HG03565 (cell line): Measurements from ENCODE around the gene TNK1.
A peak's percentile ranks its signal among the peaks of the same experiment; 100 is the strongest.

Source experiments
- ATAC-seq: cut with Tn5 transposase; IDR thresholded peaks from one replicate; pipeline ENCODE4 v1.9.1; 2021; ENCODE audit warnings: mild to moderate bottlenecking, moderate library complexity; ENCODE audit not compliant: unreplicated experiment

The TNK1 gene

DNA sequence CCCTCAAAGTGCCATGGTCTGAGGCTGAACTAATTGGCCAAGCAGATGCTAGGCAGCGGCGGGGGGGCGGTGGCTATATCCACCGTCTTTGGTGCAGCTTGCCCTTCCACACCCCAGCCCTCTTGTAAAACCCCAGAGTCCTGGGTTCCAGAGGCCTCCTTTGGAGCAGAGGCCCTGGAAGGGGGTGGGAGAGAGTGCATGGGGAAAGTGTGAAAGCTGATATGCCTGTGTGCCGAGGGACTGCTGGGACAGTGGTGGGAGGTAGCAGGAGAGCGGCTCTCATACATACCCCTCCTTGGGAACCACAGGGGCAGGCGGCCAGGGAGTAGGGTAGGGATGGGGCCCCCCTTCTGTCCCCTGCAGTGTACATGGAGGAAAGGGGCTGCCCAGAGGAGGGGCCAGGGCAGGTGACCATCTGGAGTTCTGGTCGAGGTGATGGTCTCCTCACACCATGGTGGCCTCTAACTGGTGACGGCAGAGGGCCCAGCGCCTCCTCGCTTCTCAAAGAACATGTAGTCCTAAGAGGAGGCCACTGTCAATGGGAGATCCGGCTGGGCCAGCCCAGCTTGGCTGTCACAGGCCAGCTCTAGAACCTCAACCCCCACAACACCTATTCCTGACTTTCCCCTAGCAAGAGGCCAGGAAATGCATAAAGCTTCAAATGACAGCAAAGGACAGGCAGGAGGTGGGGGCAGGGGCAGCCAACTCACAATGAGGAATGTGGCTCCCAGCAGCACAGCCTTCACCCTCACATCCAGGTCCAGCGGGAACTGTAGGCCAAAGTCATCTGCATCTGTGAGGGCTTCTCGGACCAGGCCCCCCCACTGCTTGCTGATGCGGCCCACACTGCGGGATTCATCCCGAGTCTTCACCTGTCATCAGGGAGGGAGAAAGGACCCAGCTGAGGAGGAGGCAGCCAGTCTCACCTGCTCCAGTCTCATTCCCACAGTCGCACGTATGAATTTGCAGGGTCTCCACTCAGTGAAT lies 9.3 kb downstream of the TNK1 start:
- no peak for ATAC-seq

- ATAC-seq: no peak
These were observed 10.4 kb downstream of the TNK1 start for GRCh38 chr17:7391307-7391706.

- ATAC-seq: no peak
These were observed 12.1 kb downstream of the TNK1 start for GRCh38 chr17:7392696-7393612.

GRCh38 chr17:7393613-7394451 lies 12.9 kb downstream of the TNK1 start:
- peak; percentile 16 for ATAC-seq

- ATAC-seq: peak; percentile 54
These were observed 13.7 kb downstream of the TNK1 start, which contains the start of gene PLSCR3 for GRCh38 chr17:7394452-7395191. Gene PLSCR3 (minus strand): TSS chr17:7394525. CDS start chr17:7394110, 415 bp downstream.

DNA sequence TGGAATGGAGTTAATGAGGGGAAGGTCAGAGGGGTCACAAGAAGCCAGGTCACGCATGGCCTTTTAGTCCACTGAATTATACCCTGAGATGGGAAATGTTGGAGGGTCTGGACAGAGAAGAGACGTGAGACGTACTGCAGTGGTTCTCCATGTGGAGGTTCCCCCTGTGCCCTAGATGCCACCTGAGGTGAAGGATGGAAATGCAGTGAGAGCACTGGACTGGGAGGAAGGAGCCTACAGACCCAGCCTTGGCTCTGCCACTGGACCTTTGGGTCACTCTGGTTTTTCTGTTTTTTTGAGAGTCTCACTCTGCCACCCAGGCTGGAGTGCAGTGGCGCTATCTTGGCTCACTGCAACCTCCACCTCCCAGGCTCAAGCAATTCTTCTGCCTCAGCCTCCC lies 15.3 kb downstream of the TNK1 start:
- ATAC-seq: no peak

DNA sequence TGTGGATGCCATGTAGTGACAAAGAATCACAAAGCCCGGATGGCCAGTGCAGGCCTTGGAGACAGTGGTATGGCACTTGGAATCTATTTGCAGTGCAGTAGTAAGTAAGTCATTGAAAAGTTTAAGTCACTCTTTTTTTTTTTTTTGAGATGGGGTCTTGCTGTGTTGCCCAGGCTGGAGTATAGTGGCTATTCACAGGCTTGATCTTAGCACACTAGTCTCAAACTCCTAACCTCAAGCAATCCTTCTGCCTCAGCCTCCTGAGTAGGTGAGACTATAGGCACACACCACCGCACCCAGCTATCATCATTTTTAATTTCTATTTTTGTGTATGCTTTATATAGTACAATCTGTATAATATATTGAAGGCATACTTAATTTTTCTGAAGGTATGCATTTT lies 17.7 kb downstream of the TNK1 start:
- no peak for ATAC-seq

GRCh38 chr17:7403043-7403726 lies 22.3 kb downstream of the TNK1 start:
- ATAC-seq: no peak

DNA sequence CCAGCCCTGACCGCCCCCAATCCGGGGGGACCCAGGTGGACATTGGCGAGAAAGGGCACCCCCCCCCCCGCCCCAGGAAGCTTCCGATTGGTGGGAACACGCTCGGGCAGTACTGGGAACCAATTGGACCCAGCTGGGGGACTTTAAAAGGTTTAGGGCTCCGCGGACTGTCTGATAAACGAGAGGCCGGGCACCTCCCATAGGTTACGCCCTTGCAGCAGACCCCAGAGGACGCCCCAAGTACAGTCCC lies 22.8 kb downstream of the TNK1 start:
- ATAC-seq: no peak

GRCh38 chr17:7403977-7404736 lies 23.3 kb downstream of the TNK1 start, which contains the start of gene TMEM256:
Gene TMEM256 (minus strand): TSS chr17:7404097. CDS start chr17:7404084, 13 bp downstream.
- peak; percentile 93 for ATAC-seq

DNA sequence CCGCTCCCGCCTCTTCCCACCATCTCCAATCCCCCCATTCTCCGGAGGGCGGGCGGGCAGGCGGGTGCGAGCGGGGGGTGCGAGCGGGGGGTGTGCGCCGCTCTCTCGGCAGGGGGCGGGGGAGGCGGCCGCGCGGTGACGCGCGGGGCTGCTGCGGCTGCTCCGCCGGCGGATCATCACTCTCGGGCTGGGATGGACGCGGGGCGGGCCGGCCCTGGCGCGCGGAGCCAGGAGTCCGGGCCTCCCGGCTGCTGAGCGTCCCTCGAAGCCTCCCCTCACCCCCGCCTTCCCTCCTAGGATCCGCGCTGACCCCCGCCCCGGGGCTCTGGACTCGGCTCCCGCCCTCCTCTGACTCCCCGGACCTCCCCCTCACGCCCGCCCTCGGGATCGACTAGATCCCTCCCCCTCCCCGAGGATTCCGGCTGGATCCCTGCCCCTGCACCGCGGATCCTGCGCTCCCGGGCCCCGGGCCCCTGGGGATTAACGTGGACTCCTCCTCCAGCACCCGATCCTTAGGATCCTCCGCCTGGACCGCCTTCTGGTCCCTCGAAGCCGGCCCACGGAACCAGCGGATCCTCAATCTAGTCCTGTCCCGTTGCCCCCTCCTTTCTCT lies 24.0 kb downstream of the TNK1 start:
- no peak for ATAC-seq

GRCh38 chr17:7405350-7406234 lies 24.7 kb downstream of the TNK1 start:
- ATAC-seq: no peak

DNA sequence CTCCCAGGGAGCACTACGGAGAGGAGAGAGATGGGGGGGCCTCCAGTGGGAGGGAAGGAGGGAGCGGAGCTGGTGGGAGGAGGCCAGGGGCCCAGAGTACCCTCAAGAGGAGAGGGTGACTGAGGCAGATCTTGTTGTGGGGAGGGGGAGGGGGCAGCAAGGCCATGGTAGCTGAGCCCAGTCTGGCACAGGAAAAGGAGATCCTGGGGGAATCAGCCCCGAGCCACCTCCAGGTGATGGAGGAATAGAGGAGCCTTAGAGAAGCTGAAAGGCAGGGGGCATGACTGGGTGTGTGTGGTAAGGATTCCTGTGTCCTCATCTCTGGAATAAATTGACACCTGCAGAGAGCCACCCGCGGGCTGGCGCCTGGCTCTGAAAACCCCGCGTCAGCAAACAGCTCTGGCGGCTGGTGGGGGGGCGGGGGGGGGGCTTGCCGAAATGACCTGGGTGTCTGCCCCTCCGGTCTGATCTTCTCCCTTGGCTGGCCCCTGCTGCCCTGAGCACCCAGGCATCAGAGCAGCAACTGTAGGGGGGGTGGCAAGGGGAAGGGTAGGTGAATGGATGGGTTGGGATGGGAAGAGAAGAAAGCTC lies 25.4 kb downstream of the TNK1 start:
- no peak for ATAC-seq

- ATAC-seq: no peak
These were observed 26.2 kb downstream of the TNK1 start for GRCh38 chr17:7407082-7407481.

GRCh38 chr17:7407485-7408251 lies 26.8 kb downstream of the TNK1 start, which contains the start of gene NLGN2:
Gene NLGN2 (plus strand): TSS chr17:7407845. CDS start chr17:7408256, 411 bp downstream.
- no peak for ATAC-seq

DNA sequence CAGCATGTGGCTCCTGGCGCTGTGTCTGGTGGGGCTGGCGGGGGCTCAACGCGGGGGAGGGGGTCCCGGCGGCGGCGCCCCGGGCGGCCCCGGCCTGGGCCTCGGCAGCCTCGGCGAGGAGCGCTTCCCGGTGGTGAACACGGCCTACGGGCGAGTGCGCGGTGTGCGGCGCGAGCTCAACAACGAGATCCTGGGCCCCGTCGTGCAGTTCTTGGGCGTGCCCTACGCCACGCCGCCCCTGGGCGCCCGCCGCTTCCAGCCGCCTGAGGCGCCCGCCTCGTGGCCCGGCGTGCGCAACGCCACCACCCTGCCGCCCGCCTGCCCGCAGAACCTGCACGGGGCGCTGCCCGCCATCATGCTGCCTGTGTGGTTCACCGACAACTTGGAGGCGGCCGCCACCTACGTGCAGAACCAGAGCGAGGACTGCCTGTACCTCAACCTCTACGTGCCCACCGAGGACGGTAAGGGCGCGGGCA lies 27.4 kb downstream of the TNK1 start:
- no peak for ATAC-seq
